Kidney glomerular epithelial cell (primary cell): Measurements from ENCODE around the gene CERS4.
"Not testable (repeated sequence)": the region's sequence is repeated elsewhere in the genome, so short reads cannot be mapped to it uniquely, and the experiment has no call there.

Experiments used
- DNase-seq: peaks from one replicate; lab custom pipeline; 2025; lab: John Stamatoyannopoulos, UW

Gene CERS4

DNA sequence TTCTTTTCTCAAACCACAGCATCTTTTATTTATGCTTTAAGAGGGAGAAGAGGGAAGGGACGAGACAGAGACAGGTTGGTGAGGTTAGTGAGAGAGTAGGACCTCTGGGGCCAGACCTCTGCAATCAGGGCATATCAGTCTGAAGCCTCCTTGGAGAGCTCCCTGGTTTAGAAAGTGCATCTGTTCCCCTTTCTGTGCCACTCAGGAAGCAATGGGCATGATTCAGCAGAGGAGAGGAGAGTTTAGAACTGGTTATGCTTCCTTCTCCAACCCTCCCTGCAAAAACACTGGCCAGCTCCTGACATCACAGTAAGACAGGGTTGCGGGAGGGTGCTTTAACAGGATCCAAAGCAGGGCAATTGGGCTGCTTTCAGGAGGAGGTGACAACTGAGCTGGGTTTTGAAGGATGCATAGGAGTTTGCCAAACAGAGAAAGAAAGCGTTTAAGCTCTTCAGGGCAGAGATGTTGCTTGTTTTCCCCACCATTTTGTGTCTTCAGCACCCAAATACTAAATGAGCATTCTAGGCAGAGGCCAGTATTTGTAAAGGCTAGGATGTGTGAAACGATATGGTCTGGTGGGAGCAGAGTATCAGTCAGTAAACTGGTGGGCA lies 33.1 kb downstream of the CERS4 start:
- DNase-seq: no peak

DNA sequence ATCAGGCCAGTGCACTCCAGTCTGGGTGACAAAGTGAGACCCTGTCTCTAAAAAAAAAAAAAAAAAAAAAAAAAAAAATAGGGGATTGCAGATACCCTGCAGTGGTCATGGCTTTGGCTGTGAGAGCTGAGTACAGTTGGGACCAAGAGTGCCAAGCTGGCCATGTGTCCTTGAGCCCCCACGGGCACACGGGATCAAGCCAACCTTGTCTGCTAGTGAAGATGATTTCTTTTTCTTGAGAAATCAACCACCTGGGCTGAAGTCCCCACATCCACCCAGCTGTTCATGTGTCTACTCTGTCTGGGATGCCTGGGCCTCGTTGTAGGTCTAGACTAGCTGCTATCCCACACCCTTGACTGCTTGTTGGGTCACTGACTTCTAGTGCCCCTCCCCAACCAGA lies 34.0 kb downstream of the CERS4 start:
- DNase-seq: no peak

DNA sequence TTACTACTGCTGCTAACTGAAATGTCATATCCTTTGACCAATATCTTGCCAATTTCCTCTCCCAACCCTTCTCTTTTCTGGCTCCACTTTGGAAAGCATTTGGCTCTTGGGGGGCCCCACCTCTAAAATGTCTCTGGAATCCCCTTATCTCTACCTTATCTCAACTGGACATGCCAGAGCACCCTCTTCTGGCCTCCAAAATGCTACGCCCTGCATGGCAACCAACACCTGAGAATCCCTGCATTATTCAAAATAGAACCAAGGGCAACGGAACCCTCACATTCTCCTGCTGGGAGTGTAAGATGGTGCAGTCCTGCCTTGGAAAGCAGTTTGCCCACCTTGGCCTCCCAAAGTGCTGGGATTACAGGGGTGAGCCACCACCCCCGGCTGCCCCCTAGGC lies 35.3 kb downstream of the CERS4 start:
- no peak for DNase-seq

DNA sequence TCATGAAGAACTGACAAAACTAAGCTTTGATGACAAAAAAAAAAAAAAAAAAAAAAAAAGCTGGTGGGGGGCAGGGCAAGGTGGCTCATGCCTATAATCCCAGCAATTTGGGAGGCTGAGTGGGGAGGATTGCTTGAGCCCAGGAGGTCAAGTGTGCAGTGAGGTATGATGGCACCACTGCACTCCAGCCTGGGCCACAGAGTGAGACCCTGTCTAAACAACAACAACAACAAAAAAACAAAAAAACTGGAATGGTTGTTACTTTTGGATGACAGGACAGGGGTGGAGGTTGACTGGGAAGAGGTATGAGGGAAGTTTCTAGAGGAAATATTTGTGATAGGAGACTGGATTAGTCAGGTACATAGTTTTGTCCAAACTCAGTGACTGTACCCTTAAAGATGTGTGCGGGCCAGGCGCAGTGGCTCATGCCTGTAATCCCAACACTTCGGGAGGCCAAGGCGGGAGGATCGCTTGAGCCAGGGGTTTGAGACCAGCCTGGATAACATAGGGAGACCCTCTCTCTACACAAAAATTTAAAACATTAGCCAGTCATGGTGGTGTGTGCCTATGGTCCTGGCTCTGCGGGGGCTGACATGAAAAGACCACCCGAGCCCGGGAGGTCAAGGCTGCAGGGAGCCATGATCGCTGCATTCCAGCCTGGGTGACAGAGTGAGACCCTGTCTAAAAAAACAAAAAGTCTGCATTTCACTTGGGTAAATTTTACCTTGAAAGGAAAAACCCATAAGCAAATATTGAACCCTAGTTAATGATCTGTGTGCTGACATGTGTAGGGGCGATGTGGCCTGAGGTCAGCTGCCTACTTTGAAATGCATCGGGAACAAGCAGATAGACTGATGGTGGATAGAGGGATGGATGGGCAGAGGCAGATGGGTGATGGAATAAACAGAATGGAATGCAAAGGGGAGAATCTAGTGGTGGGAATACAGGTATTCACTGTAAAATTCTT lies 37.0 kb downstream of the CERS4 start:
- DNase-seq: no peak

DNA sequence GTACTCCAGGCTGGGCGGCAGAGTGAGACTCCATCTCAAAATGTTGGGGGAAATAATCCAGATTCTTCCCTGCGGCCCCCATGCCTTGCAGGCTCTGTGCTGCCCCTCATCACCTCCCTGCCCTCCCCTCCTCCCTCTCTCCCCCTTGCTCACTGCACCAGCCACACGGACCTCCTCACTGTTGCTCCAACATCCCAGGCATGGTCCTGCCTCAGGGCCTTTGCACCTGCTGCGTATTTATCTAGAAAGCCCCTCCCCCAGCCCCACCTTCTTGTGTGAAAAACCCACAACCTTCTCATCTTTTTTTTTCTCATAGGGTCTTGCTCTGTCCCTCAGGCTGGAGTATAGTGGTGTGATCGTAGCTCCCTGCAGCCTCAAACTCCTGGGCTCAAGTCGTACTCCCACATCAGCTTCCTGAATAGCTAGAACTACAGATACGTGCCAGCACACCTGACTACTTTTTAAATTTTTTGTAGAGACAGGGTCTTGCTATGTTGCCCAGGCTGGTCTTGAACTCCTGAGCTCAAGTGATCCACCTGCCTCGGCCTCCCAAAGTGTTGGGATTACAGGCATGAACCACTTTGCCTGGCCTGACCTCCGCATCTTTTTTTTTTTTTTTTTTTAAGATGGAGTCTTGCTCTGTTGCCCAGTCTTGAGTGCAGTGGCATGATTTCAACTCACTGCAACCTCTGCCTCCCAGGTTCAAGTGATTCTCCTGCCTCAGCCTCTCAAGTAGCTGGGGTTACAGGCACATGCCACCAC lies 38.1 kb downstream of the CERS4 start:
- DNase-seq: not testable (repeated sequence)

DNA sequence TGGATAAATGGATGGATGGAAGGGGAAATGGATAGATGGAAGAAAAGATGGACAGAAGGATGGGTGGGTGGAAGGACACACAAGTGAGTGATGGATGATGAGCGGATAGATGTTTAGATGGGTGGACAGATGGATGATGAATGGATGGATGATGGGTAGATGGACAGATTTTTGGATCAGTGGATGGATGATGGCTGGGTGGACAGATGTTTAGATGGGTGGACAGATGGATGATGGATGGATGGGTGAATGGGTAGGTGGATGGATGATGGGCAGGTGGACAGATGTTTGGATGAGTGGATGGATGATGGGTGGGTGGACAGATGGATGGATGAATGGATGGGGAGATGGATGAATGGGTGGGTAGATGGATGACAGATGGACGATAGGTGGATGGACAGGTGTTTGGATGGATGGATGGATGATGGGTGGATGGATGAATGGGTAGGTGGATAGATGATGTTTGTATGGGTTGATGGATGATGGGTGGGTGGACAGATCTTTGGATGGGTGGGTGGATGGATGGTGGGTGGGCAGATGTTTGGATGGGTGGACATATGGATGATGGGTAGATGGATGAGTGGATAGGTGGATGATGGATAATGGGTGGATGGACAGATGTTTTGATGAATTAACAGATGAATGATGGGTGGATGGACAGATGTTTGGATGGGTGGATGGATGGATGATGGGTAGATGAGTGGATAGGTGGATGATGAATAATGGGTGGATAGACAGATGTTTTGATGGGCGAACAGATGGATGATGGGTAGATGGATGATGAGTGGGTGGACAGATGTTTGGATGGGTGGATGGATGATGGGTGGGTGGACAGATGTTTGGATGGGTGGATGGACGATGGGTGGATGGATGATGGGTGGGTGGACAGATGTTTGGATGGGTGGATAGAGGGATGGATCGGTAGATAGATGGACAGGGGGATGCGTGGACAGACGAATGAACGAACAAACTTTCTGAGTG lies 39.5 kb downstream of the CERS4 start:
- no peak for DNase-seq

DNA sequence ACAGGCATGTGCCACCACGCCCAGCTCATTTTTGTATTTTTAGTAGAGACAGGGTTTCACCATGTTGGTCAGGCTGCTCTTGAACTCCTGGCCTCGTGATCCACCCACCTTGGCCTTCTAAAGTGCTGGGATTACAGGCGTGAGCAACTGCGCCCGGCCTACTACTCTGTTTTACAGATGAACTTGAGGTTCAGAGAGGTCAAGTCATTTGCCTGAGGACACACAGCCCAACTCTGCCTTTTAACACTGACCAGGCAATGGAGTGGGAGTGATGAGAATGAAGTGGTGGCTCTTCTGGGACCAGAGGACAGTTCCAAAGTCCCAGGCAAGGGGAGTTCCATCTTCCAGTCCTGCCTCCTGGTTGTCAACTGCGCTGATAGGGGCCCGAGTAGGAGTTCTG lies 41.4 kb downstream of the CERS4 start:
- no peak for DNase-seq

DNA sequence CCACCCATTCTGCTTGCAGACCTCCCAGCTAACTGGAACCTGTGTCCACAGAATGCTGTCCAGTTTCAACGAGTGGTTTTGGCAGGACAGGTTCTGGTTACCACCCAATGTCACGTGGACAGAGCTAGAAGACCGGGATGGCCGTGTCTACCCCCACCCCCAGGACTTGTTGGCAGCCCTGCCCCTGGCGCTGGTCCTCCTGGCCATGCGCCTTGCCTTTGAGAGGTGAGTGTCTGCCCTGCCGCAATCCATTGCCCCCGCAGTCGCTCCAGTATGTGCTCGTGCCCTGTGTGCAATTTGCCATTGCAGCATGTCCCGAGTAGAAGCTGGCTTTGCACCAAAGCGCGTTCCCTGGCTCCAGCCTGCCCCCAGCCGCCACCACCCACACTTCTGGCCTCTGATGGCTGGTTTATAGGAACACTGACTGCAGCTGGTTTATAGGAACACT lies 41.9 kb downstream of the CERS4 start:
- DNase-seq: no peak

DNA sequence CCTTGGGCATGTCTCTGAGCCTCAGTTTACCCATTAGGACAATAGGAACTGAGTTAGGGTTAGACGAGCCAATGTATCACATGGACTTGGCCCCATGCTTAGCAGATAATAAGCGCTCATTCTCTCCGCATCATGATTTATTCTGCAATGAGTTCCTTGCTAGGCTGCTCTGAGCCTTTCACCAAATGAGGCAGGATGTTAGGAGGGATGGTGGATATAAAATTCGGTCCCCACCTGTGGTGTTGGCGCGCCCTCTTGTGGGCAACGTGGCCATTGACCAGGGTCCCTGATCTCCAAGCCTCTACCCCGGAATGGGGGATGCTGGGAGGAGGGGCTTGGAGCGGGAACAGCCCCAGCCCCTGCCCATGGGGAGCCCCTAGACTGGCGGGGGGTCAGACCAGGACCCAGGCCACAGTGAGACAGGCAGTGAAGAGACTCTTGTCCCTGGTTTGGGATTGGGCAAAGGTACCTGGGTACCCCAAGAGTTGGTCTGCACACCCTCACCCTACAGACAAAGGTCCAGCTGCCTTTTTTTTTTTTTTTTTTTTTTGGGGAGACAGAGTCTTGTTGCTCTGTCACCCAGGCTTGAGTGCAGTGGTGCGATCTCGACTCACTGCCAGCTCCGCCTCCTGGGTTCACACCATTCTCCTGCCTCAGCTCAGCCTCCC lies 43.9 kb downstream of the CERS4 start:
- DNase-seq: peak; percentile 63

DNA sequence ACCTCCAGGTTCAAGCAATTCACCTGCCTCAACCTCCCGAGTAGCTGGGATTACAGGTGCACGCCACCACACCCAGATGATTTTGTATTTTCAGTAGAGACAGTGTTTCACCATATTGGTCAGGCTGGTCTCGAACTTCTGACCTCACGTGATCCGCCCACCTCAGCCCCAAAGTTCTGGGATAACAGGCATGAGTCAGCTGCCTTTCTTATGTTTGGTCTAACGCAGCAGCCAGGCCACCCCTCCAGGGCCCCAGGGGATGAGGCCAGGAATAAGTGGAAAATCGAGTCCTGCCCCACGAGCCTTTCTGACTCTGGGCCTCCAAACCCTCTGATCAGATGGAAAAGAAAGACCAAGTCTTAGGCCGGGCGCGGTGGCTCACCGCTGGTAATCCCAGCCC lies 44.5 kb downstream of the CERS4 start:
- DNase-seq: no peak

DNA sequence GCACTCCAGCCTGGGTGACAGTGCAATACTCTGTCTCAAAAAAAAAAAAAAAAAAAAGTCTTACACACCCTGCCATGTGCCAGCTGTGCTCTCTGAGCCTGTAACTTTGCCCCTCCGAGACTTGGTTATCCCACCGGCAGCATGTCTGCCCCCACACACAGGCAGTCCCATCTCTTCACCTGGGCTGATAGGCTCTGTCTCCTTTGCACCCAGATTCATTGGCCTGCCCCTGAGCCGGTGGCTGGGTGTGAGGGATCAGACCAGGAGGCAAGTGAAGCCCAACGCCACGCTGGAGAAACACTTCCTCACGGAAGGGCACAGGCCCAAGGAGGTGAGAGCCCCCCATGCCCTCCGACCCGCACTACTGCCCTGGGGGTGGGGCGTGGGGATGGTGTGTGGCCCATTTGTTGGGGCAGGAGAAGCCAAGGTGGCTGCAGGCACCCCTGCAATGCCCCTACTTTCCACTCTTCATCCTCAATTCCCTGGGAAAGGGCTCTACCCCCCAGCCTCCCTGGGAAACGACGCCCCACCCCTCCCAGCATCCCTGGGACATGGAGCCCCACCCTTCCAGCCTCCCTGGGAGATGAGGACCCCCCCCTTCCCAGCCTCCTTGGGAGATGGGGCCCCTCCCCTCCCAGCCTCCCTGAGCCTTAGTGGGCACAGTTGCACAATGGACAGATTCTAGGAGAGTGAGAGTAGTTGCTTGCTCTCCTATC lies 45.3 kb downstream of the CERS4 start:
- no peak for DNase-seq

DNA sequence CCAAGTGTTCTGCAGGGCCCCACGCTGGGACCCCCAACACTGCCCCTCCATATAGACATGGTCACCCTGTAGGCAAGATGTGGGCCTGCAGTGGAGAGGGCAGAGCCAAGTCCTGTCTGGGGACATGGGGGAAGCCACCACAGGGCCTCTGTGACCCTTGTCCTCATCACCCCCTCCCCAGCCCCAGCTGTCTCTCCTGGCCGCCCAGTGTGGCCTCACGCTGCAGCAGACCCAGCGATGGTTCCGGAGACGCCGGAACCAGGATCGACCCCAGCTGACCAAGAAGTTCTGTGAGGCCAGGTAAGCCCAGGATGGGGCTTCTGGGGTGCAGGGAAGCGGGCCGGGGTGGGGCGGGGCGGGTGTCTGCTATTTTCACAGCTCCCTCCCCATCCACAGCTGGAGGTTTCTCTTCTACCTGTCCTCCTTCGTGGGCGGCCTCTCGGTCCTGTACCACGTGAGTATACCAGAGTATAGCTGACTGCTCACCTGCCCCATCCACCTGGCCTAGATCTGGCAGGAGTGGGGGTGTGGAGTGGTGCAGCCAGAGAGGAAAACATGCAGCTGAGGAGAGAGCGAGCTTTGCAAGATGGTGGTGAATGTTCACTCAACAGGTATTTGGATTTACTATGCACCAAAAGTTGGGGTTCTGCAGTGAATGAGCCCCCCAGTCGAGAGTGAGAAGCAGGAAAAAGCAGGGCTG lies 46.4 kb downstream of the CERS4 start:
- no peak for DNase-seq

DNA sequence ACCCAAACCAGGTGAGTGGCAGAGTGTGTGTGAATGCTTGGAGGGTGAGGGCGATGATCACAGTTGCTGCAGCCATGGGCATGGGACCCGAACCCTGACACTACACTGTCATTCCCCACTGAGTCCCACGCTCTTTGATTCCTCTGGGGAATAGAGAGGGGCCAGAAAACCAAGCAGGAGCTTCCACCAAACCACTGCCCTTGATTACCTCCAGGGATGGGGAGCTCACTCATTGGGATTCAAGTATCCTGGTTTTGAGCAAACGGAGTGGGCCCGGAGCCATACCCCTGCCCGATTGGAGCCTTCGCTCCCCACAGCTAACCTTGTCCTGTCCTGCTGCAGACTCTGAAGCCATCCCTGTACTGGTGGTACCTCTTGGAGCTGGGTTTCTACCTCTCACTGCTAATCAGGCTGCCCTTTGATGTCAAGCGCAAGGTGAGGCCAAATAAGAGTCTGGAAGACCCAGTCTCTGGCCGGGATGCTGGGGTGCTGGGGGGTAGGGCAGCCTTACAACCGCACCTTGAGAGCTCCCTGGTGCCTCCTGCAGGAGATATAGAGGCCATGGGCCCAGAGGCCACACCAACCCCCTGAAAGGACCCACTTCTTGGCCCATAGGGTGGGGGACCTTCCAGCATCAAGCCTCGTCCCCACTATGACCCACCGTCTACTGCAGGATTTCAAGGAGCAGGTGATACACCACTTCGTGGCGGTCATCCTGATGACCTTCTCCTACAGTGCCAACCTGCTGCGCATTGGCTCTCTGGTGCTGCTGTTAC lies 47.3 kb downstream of the CERS4 start:
- no peak for DNase-seq

DNA sequence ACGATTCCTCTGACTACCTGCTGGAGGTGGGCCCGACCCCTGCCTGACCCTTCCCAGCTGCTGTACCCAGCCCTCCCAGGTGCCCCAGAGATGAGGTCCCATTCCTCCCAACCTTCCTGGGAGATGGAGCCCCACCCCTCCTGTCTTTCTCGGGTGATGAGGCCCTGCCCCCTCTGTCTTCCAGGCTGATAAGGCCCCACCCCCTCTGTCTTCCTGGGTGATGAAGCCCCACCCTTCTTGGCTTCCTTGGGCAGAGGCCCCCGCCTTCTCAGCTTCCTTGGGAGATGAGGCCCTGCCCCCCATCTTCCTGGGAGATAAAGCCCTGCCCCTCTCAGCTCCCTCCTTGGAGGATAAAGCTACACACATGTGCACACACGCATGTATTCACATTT lies 47.9 kb downstream of the CERS4 start:
- no peak for DNase-seq

DNA sequence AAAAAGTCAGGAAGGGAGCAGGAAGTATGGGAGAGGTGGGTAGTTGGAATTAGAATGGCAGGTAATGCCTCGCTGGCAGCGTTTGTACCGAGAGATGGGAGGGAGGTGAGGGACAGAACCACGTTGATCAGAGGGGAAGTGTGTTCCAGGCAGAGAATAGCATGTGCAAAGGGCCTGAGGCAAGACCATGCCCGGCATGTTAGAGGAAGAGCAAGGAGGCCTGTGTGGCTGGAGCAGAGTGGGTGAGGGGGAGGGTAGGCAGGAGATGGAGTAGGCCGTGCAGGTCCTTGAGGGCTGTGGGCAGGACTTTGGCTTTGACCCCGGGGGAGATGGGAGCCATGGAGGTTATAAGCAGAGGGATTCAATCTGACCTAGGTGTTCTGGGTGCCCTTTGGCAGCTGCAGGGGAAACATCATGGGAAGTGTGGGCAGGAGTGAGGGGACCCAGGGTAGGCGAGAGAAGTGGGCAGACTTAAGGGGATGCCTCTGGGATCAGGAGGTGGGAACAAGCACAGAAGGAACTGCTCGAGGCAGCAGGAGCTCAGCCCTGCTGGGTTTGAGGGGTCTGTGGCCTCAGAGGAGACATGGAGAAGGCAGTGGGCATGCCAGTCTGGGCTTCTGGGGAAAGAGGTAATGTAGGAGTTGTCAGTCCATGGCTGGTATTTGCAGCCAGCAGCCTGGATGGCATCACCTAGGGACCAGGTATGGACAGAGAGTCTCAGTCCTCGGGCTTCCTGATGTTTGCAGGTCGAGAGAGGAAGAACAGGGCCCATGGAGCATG lies 50.2 kb downstream of the CERS4 start:
- DNase-seq: no peak

DNA sequence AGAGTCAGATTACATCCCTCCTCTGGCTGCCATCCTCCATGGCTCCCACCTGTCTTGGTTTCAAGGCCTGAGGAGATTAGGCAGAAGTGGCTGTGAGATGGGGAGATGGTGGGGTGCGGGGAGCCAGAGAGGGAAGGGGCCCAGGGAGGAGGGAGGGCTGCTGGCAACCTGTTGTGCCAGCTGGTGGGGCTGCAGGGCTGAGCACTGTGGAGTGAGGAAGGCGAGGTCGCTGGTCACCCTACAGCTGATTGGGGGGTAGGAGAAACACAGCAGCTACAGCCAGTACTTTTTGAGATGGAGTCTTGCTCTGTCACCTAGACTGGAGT lies 50.7 kb downstream of the CERS4 start:
- DNase-seq: no peak

DNA sequence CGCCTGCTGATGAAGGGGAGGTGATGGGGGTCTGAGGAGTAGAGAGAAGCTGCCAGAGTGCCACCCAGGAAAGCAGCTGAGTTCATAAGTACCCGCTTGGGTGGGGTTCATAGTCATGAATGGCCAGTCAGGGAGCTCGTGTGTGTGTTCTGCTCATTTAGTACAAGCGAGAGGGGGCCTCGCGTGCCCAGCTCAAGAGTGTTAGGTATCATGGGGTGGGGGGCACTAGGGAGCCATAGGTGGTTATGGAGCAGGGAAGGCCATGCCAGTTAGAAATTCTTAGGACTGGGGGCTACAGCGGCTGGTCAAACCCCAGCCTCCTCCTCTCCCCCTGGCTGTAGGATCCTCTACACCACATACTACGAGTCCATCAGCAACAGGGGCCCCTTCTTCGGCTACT lies 52.2 kb downstream of the CERS4 start:
- no peak for DNase-seq

DNA sequence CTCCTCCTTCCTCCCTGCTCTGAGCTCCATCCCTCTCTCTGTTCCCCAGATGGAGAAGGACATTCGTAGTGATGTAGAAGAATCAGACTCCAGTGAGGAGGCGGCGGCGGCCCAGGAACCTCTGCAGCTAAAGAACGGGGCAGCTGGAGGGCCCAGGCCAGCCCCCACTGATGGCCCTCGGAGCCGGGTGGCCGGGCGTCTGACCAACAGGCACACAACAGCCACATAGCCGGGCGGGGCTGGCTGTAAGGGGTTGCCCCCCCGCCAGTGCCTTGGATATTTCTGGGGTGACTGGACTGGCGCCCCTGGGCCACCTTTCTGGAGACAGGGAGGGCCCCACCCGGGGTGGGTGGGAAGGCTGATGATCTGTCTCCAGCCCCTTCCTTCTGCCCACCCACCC lies 52.7 kb downstream of the CERS4 start:
- no peak for DNase-seq
